Measurements from ENCODE around the gene TRABD2B.

TRABD2B gene

GRCh38 chr1:47997289-47998200, at the start of gene TRABD2B:
TSS of gene TRABD2B (minus strand) at chr1:47997385.
- peak; percentile 75 for DNase-seq

GRCh38 chr1:48044311-48044710, 47.1 kb upstream of the TRABD2B start:
- DNase-seq: no peak

GRCh38 chr1:48043622-48044021, 46.4 kb upstream of the TRABD2B start:
- no peak for DNase-seq

- no peak for DNase-seq
Measured at GRCh38 chr1:48040154-48040553, 43.0 kb upstream of the TRABD2B start.

GRCh38 chr1:48039088-48040054, 42.2 kb upstream of the TRABD2B start:
- no peak for DNase-seq

GRCh38 chr1:48038270-48038767, 41.1 kb upstream of the TRABD2B start:
- no peak for DNase-seq

GRCh38 chr1:48036710-48037355, 39.6 kb upstream of the TRABD2B start:
- no peak for DNase-seq

GRCh38 chr1:48035371-48036141, 38.4 kb upstream of the TRABD2B start:
- DNase-seq: no peak

GRCh38 chr1:48033495-48034045, 36.4 kb upstream of the TRABD2B start:
- no peak for DNase-seq

- DNase-seq: no peak
Measured at GRCh38 chr1:48031676-48032075, 34.5 kb upstream of the TRABD2B start.

GRCh38 chr1:48030696-48031365, 33.6 kb upstream of the TRABD2B start:
- DNase-seq: no peak

- DNase-seq: no peak
Measured at GRCh38 chr1:48030211-48030610, 33.0 kb upstream of the TRABD2B start.

GRCh38 chr1:48028218-48029069, 31.3 kb upstream of the TRABD2B start:
- DNase-seq: no peak

GRCh38 chr1:48027533-48027835, 30.3 kb upstream of the TRABD2B start:
- no peak for DNase-seq

- no peak for DNase-seq
Measured at GRCh38 chr1:48026701-48027532, 29.7 kb upstream of the TRABD2B start.

- DNase-seq: no peak
Measured at GRCh38 chr1:48026275-48026674, 29.1 kb upstream of the TRABD2B start.

- DNase-seq: no peak
Measured at GRCh38 chr1:48025076-48025475, 27.9 kb upstream of the TRABD2B start.

GRCh38 chr1:48023488-48023887, 26.3 kb upstream of the TRABD2B start:
- no peak for DNase-seq

GRCh38 chr1:48022306-48022705, 25.1 kb upstream of the TRABD2B start:
- no peak for DNase-seq
